Measurements from ENCODE around the gene FGF23.

The FGF23 gene

DNA sequence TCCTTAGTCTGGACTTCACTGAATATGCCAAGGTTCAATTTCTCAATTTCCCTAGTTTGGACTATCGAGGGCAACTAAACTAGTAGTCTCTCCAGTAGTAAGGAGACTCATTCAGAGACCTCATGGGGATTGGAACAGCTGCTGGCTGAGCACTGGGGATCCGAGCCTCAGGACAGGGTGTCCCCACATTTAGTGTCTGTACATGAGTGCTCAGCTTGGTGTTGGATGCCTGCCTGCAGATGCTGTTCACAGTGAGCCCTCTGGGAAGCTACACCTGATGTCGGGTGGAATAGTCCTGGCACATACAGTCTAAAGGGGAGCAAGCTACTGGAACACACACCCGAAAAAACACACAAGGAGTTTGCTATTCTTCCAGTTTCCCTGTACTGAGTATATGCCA is 820 bp upstream of the FGF23 start:
- DNase-seq, result no peak

- no peak for DNase-seq
These were observed 740 bp downstream of the FGF23 start for GRCh38 chr12:4378772-4379171.

DNA sequence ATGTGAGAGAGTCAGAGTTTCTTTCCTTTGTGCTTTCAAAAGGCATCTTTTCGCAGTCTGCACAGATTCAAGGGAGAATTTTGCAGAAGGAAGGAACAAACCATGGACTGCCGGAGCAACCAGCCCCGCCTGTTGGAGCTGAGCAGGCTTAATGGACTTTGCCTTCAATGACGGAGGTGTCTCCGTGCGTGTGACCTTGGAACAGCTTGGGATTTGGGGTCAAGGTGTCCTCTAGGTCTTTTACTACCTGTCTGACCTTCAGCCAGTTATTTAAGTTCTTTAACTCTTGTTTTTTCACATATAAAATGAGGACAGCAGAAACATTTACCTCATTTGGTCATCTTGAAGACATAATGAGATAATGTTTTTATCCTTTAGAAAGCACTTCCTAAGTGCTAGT is 4.1 kb downstream of the FGF23 start:
- no peak for DNase-seq

DNA sequence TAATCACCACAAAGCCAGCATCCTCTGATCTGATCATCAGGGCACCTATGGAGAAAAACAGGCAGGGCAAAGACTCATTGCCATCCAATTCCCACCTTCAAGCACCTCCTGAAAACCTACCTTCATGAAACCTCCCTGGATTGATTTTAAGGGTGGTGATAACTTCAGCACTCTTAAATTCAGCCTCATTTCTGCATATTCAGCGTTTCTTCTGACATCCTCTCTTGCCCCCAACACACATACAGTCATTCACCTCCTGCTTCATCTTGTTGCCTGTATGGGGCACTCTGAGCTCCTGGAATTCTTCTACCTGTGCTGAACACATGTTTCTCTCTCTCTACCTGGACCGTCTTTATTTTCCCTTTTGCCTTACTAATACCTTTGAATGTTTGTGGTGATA is 6.9 kb downstream of the FGF23 start:
- no peak for DNase-seq

- no peak for DNase-seq
These were observed 9.2 kb downstream of the FGF23 start for GRCh38 chr12:4370265-4370664.

GRCh38 chr12:4369548-4369947 is 10.0 kb downstream of the FGF23 start:
- DNase-seq, result no peak

GRCh38 chr12:4366090-4366489 is 13.4 kb downstream of the FGF23 start:
- DNase-seq, result no peak

DNA sequence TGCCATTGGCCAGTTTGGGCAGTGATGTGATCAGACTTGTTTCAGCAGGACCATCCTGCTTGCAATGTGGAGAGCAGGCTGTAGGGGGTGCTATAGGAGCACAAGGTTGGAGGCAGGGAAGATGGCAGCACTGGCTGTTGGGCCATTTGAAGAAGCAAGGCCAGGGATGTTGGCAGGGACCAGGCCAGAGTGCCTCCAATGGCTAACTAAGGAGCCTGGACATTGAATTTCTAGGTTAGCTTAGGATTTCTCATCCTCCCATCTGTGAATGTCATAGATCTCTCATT is 23.5 kb downstream of the FGF23 start:
- peak; percentile 31 for DNase-seq

DNA sequence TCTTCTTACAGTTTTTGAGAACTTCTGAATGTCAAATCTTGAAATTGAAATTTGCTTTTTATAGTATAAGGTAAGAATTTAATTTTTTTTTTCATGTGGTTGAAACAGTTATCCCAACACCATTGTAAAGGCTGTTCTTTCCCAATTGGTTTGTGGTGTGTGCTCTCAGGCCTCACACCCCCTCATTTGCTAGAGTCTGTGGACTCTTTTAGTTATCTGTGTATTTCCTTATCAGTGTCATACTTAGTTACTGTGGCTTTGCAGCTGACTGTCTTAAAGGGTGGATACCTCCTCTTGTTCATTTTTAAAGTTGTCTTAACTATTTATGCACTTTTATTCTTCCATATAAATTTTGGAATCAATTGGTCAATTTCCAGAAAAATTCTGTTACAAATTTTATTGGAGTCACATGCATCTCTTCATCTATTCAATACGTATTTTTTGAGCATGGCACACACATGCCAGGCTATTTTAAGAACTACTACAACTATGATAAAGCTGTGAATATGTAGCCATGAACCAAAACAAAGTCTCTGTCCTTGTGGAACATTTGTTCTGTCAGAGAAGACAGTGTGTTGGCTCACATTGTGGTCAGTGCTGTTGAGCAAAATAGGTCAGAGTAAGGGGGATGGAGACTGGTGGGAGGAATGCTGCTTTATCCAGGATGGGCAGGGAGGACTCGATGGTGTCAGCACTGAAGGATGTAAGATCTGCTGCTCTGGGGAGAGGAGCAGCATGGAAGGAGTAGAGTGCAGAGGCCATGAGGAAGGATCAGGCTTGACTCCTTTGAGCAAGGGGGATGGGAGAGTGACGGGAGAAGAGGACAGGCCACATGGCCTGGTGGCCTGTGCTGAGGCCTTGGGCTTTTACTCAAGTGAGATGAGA is 24.1 kb downstream of the FGF23 start:
- DNase-seq, result no peak

DNA sequence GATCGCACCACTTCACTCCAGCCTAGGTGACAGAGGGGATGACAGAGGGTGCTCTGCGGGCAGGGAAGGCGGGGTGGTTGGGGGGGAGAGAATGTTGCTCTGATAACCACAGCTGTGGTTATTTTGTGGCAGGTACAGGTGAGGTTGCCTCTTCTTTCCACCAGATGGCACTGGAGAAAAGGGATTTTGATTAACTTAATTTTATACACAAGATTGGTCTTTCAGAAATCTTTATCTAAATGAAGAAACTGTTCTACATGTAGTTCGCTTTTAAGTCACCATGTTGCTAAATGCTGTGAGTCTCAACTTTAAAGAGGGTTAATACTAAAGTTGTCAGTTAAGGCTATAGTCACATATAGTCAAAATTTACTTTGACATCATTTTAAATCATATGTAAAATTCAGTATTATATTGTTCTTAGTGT is 25.7 kb downstream of the FGF23 start:
- no peak for DNase-seq

GRCh38 chr12:4346931-4347330 is 32.6 kb downstream of the FGF23 start:
- DNase-seq, result no peak

GRCh38 chr12:4331842-4332241 is 47.7 kb downstream of the FGF23 start:
- no peak for DNase-seq

DNA sequence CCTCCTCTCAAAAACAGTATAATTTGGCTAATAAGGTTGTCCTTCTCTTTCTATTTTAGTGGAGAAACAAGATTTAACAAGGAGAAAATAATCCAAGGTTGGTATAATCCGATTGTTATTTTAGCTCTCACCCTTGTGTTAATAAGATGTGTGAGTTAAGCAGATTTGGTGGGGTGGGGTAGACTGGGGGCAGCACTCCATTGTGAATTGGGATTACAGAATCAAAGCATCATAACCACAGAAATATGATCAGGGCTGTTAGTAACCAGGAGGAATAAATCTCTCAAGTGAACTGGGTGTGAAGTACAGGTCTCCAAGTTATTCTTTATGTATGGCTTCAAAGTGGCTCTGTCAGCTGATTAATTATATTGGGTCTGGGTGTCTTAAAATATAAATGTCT is 48.3 kb downstream of the FGF23 start:
- DNase-seq, result no peak

GRCh38 chr12:4330203-4330602 is 49.3 kb downstream of the FGF23 start:
- DNase-seq, result no peak

- no peak for DNase-seq
These were observed 52.2 kb downstream of the FGF23 start for GRCh38 chr12:4327293-4327692.

DNA sequence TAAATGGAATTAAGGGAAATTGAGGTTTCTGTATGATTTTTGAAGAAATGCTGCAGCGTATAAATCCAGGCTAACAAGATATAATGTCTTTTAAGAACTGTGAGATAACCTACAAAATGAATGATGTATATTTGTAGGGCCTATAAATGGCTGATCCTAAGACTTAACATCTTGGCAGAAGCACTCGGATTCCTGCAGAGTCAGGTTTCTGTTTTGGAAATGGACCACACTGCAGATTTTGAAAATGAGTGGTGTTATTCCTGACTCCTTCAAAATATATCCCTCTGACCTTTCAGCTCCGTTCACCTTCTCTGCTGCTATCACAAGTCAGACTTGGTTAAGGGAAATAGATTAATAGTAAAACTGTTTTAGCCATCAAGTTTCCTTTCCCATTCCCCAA is 53.5 kb downstream of the FGF23 start:
- no peak for DNase-seq

DNA sequence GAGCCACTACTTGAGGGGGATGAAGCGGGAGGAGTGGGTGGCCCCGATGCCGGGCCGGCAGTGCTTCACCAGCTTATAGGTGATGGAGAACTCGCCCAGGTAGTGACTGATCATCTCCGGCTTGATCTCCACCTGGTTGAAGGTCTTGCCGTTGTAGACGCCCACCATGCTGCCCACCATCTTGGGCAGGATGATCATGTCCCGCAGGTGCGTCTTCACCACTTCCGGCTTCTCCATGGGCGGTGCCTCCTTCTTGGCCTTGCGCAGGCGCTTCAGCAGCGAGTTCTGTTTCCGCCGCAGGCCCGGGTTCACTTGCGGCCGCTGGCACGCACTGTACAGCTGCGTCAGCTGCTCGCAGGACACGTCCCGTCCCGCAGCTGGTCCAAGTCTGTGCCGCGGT is 55.1 kb downstream of the FGF23 start:
- no peak for DNase-seq

- DNase-seq, result no peak
These were observed 56.1 kb downstream of the FGF23 start for GRCh38 chr12:4323396-4323795.

DNA sequence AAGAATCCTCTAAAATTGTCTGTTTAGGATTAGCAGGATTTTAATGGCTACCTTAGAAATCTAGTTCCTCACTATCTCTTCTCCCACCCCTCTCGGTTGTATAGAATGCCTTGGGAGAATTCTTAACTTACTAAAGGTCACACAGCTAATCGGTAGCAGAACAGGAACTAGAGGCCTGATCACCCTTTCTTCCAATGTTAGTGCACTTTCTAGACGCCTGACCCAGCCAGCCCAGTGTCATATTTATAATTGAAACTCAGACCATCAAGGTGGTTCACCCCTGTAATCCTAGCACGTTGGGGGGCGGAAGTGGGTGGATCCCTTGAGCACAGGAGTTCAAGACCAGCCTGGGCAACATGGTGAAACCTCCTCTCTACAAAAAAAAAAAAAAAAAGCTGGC is 56.8 kb downstream of the FGF23 start:
- DNase-seq, result no peak

DNA sequence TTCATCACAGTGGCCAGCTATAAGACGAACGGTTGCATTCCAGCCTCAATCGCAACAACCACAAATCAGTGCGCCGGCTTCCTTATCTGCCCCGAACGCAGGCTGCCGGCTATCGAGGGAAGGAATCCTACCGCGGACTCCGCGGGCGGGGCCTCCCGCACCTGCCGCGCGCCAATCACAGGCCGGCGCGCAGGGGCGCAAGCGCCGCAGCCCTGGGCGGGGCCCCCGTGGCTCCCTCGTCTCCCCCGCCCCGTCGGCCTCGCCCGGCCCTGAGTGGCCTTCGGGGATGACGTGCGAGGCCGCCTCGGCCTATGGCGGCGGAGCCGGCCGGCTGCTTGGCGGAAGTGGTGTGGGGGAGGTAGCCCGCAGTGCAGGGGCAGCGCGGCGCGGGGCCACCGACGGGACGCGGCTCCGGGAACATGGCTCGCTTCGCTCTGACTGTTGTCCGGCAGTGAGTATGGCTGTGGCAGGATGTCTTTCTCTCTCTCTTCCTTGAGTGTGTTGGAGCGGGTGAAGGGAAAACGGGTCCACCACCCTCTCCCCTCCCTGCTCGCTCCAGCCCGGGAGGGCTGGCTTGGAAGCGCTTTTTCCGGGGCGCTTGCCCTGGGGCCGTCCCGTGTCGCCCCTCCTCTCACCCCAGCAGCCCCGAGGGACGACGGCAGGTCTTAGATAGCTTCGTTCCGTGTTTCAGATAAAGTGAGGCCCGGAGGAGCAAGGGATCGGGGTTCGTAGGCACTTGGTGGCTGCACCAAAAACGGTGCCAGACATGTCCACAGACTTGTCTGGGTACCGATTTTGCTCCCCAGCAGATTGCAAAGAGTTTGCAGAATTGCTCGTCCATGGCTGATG is 58.4 kb downstream of the FGF23 start, which contains the start of gene TIGAR:
Gene TIGAR (plus strand): TSS at position 361 of the 849 bp plus-strand sequence. CDS start 59 bp downstream, at position 420.
- DNase-seq, result peak; percentile 92

DNA sequence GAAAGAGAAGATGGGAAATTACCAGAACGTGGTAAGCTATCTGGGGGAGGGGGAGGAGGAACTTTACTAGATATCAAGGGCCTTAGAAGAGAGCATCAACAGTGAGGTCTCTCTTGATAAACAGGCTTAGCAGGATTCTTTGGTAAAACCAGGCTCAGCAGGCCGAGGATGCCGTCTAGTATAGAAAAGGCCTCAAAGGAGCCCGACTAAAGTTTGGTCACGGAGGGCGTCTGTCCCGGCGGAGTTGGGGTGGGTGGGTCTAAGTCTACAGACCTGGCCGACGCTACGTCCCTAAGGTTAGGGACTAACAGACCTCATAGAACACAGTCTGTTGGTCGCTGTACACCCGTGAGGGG is 59.0 kb downstream of the FGF23 start:
- DNase-seq, result no peak

Data from GDM1 (cell line).